ENCODE results near the gene CDK12. TPM values are rescaled to one million over a fixed set of nuclear protein-coding genes. Genes with fewer than 3 reads are reported as not detected.

CDK12 gene
- total RNA-seq, 2 experiments from 2014 or later, result 77.5 TPM

GRCh38 chr17:39507511-39507910, 46.2 kb downstream of the CDK12 start:
- ChIA-PET CTCF (interaction anchor here (2.2 kb wide), 1 partner anchor 115 kb away, joined by 5 read pairs; no protein-coding TSS in a partner anchor), POLR2A (no interaction called here)
- no peak for ATAC-seq
- H3K4me1 Mint-ChIP-seq (ENCODE audit: low read depth), result no peaks in the 10 kb centered on the region
- no peak overlapping the region for H3K27ac Mint-ChIP-seq
- DNase-seq, result no peak
- no peaks in the 10 kb centered on the region for H3K9me3 Mint-ChIP-seq (ENCODE audit: insufficient read depth)
- no peaks in the 10 kb centered on the region for H3K27me3 Mint-ChIP-seq (ENCODE audit: low read depth)
- H3K36me3 Mint-ChIP-seq (ENCODE audit: low read depth), result peaks cover 64% of the 10 kb centered on the region
- H3K4me3 Mint-ChIP-seq, result no peak overlapping the region

GRCh38 chr17:39508987-39509386, 47.7 kb downstream of the CDK12 start:
- ChIA-PET POLR2A (interaction anchor here (0.7 kb wide), 1 partner anchor 117 kb away, joined by 5 read pairs; no protein-coding TSS in a partner anchor), CTCF (interaction anchor here (0.9 to 2.2 kb wide), 2 partner anchors 113 to 115 kb away, joined by 3 to 5 read pairs; no protein-coding TSS in a partner anchor)
- Mint-ChIP-seq H3K4me1 (ENCODE audit: low read depth) (no peaks in the 10 kb centered on the region), H3K4me3 (no peak overlapping the region), H3K9me3 (ENCODE audit: insufficient read depth) (no peaks in the 10 kb centered on the region), H3K36me3 (ENCODE audit: low read depth) (peaks cover 62% of the 10 kb centered on the region), H3K27me3 (ENCODE audit: low read depth) (no peaks in the 10 kb centered on the region), H3K27ac (no peak overlapping the region)
- ATAC-seq, result no peak
- DNase-seq, result no peak

GRCh38 chr17:39513309-39513708, 52.0 kb downstream of the CDK12 start:
- Mint-ChIP-seq H3K27me3 (ENCODE audit: low read depth) (no peaks in the 10 kb centered on the region), H3K36me3 (ENCODE audit: low read depth) (peaks cover 64% of the 10 kb centered on the region), H3K4me3 (no peak overlapping the region), H3K9me3 (ENCODE audit: insufficient read depth) (no peaks in the 10 kb centered on the region), H3K27ac (no peak overlapping the region), H3K4me1 (ENCODE audit: low read depth) (no peaks in the 10 kb centered on the region)
- no peak for ATAC-seq
- ChIA-PET POLR2A (no interaction called here), CTCF (interaction anchor here (1.2 kb wide), 1 partner anchor 1266 kb away, joined by 3 read pairs; no protein-coding TSS in a partner anchor)
- DNase-seq, result no peak

- no peak for DNase-seq
- Mint-ChIP-seq H3K36me3 (ENCODE audit: low read depth) (peaks cover 66% of the 10 kb centered on the region), H3K27me3 (ENCODE audit: low read depth) (no peaks in the 10 kb centered on the region), H3K4me3 (no peak overlapping the region), H3K4me1 (ENCODE audit: low read depth) (no peaks in the 10 kb centered on the region), H3K9me3 (ENCODE audit: insufficient read depth) (no peaks in the 10 kb centered on the region), H3K27ac (no peak overlapping the region)
- ChIA-PET CTCF (interaction anchor here (1.2 kb wide), 1 partner anchor 1265 kb away, joined by 3 read pairs; no protein-coding TSS in a partner anchor), POLR2A (no interaction called here)
- no peak for ATAC-seq
Measured at GRCh38 chr17:39513915-39514314, 52.6 kb downstream of the CDK12 start.

GRCh38 chr17:39517224-39517623, 55.9 kb downstream of the CDK12 start:
- POLR2A ChIA-PET, result no interaction called here
- Mint-ChIP-seq H3K27ac (no peak overlapping the region), H3K36me3 (ENCODE audit: low read depth) (peaks cover 52% of the 10 kb centered on the region), H3K4me3 (no peak overlapping the region), H3K9me3 (ENCODE audit: insufficient read depth) (no peaks in the 10 kb centered on the region), H3K27me3 (ENCODE audit: low read depth) (no peaks in the 10 kb centered on the region), H3K4me1 (ENCODE audit: low read depth) (peaks cover 1% of the 10 kb centered on the region)
- no peak for ATAC-seq
- CTCF ChIA-PET, result no interaction called here
- DNase-seq, result no peak

- DNase-seq, result no peak
- POLR2A ChIA-PET, result no interaction called here
- ATAC-seq, result peak; percentile 19
- H3K4me3 Mint-ChIP-seq, result no peak overlapping the region
- H3K9me3 Mint-ChIP-seq (ENCODE audit: insufficient read depth), result no peaks in the 10 kb centered on the region
- H3K27me3 Mint-ChIP-seq (ENCODE audit: low read depth), result no peaks in the 10 kb centered on the region
- H3K36me3 Mint-ChIP-seq (ENCODE audit: low read depth), result peaks cover 56% of the 10 kb centered on the region
- H3K27ac Mint-ChIP-seq, result no peak overlapping the region
- H3K4me1 Mint-ChIP-seq (ENCODE audit: low read depth), result peaks cover 18% of the 10 kb centered on the region
- CTCF ChIA-PET, result interaction anchor here (0.9 to 2.5 kb wide), 3 partner anchors 22 to 96 kb away, joined by 3 to 14 read pairs (median 7); no protein-coding TSS in a partner anchor
Measured at GRCh38 chr17:39525801-39526506, 64.7 kb downstream of the CDK12 start.

GRCh38 chr17:39527220-39527813, 66.0 kb downstream of the CDK12 start:
- Mint-ChIP-seq H3K36me3 (ENCODE audit: low read depth) (peaks cover 62% of the 10 kb centered on the region), H3K4me1 (ENCODE audit: low read depth) (peaks cover 16% of the 10 kb centered on the region), H3K9me3 (ENCODE audit: insufficient read depth) (no peaks in the 10 kb centered on the region), H3K27ac (no peak overlapping the region), H3K4me3 (no peak overlapping the region), H3K27me3 (ENCODE audit: low read depth) (no peaks in the 10 kb centered on the region)
- DNase-seq (no peak), ATAC-seq (no peak)
- POLR2A ChIA-PET, result no interaction called here
- CTCF ChIA-PET, result interaction anchor here (0.7 to 2.5 kb wide), 4 partner anchors 18 to 94 kb away, joined by 3 to 14 read pairs (median 6); no protein-coding TSS in a partner anchor

- no peak overlapping the region for H3K4me3 Mint-ChIP-seq
- H3K4me1 Mint-ChIP-seq (ENCODE audit: low read depth), result peaks cover 16% of the 10 kb centered on the region
- peaks cover 60% of the 10 kb centered on the region for H3K36me3 Mint-ChIP-seq (ENCODE audit: low read depth)
- POLR2A ChIA-PET, result no interaction called here
- no peaks in the 10 kb centered on the region for H3K27me3 Mint-ChIP-seq (ENCODE audit: low read depth)
- DNase-seq, result no peak
- no peak overlapping the region for H3K27ac Mint-ChIP-seq
- ATAC-seq, result no peak
- CTCF ChIA-PET, result no interaction called here
- no peaks in the 10 kb centered on the region for H3K9me3 Mint-ChIP-seq (ENCODE audit: insufficient read depth)
Measured at GRCh38 chr17:39529455-39529854, 68.2 kb downstream of the CDK12 start.

GRCh38 chr17:39530513-39530912, 69.2 kb downstream of the CDK12 start:
- ChIA-PET CTCF (interaction anchor here (1.5 kb wide), 1 partner anchor 17 kb away, joined by 6 read pairs; no protein-coding TSS in a partner anchor), POLR2A (no interaction called here)
- no peaks in the 10 kb centered on the region for H3K27me3 Mint-ChIP-seq (ENCODE audit: low read depth)
- no peaks in the 10 kb centered on the region for H3K9me3 Mint-ChIP-seq (ENCODE audit: insufficient read depth)
- peaks cover 53% of the 10 kb centered on the region for H3K36me3 Mint-ChIP-seq (ENCODE audit: low read depth)
- no peak overlapping the region for H3K4me3 Mint-ChIP-seq
- ATAC-seq, result no peak
- no peak overlapping the region for H3K27ac Mint-ChIP-seq
- H3K4me1 Mint-ChIP-seq (ENCODE audit: low read depth), result peaks cover 14% of the 10 kb centered on the region
- DNase-seq, result no peak

- POLR2A ChIA-PET, result no interaction called here
- Mint-ChIP-seq H3K27me3 (ENCODE audit: low read depth) (no peaks in the 10 kb centered on the region), H3K27ac (no peak overlapping the region), H3K9me3 (ENCODE audit: insufficient read depth) (no peaks in the 10 kb centered on the region), H3K4me1 (ENCODE audit: low read depth) (peaks cover 8% of the 10 kb centered on the region), H3K4me3 (no peak overlapping the region), H3K36me3 (ENCODE audit: low read depth) (peaks cover 46% of the 10 kb centered on the region)
- CTCF ChIA-PET, result interaction anchor here (1.5 kb wide), 1 partner anchor 17 kb away, joined by 6 read pairs; no protein-coding TSS in a partner anchor
- no peak for ATAC-seq
- DNase-seq, result no peak
Measured at GRCh38 chr17:39531252-39531651, 70.0 kb downstream of the CDK12 start.

GRCh38 chr17:39533891-39534290, 72.6 kb downstream of the CDK12 start:
- DNase-seq (no peak), ATAC-seq (no peak)
- peaks cover 30% of the 10 kb centered on the region for H3K36me3 Mint-ChIP-seq (ENCODE audit: low read depth)
- CTCF ChIA-PET, result interaction anchor here (6.0 kb wide), 1 partner anchor 14 kb away, joined by 45 read pairs; no protein-coding TSS in a partner anchor
- H3K4me3 Mint-ChIP-seq, result no peak overlapping the region
- no peaks in the 10 kb centered on the region for H3K9me3 Mint-ChIP-seq (ENCODE audit: insufficient read depth)
- no peaks in the 10 kb centered on the region for H3K27me3 Mint-ChIP-seq (ENCODE audit: low read depth)
- H3K4me1 Mint-ChIP-seq (ENCODE audit: low read depth), result peaks cover 11% of the 10 kb centered on the region
- H3K27ac Mint-ChIP-seq, result no peak overlapping the region
- POLR2A ChIA-PET, result no interaction called here

GRCh38 chr17:39534768-39535405, 73.6 kb downstream of the CDK12 start:
- DNase-seq, result no peak
- H3K9me3 Mint-ChIP-seq (ENCODE audit: insufficient read depth), result no peaks in the 10 kb centered on the region
- no peak overlapping the region for H3K27ac Mint-ChIP-seq

More at GRCh38 chr17:39534768-39535405, 73.6 kb downstream of the CDK12 start:
- ATAC-seq, result no peak
- peaks cover 20% of the 10 kb centered on the region for H3K4me1 Mint-ChIP-seq (ENCODE audit: low read depth)
- no peak overlapping the region for H3K4me3 Mint-ChIP-seq
- H3K36me3 Mint-ChIP-seq (ENCODE audit: low read depth), result peaks cover 28% of the 10 kb centered on the region
- no peaks in the 10 kb centered on the region for H3K27me3 Mint-ChIP-seq (ENCODE audit: low read depth)
- ChIA-PET POLR2A (no interaction called here), CTCF (interaction anchor here (3.0 to 6.0 kb wide), 2 partner anchors 13 to 86 kb away, joined by 14 to 45 read pairs; no protein-coding TSS in a partner anchor)

Measured in activated CD8-positive, alpha-beta T cell treated with anti-CD3 and anti-CD28 coated beads, Interleukin-2, amount 10 ng/mL, durations not matched to agents 7 days and 5 days (primary cell).